Nephron progenitor cell (in vitro differentiated cells): ENCODE results near the gene CPZ.

Experiments used
- DNase-seq: peaks from one replicate; pipeline ENCODE4 v3.0.0; 2021
- H3K27ac Mint-ChIP-seq: 2 replicates; pipeline ENCODE4 v1.8.0; 2021; ENCODE audit warnings: mild to moderate bottlenecking, moderate library complexity, mixed read lengths
- H3K27me3 Mint-ChIP-seq: 2 replicates; pipeline ENCODE4 v1.8.0; 2021; ENCODE audit warnings: mild to moderate bottlenecking, low read depth, mixed read lengths; ENCODE audit not compliant: poor library complexity
- H3K36me3 Mint-ChIP-seq: 2 replicates; pipeline ENCODE4 v1.8.0; 2021; ENCODE audit warnings: low read depth, mixed read lengths
- H3K4me1 Mint-ChIP-seq: 2 replicates; pipeline ENCODE4 v1.8.0; 2021; ENCODE audit warnings: mixed read lengths
- H3K4me3 Mint-ChIP-seq: 2 replicates; pipeline ENCODE4 v1.8.0; 2021; ENCODE audit warnings: mild to moderate bottlenecking, moderate library complexity, mixed read lengths
- H3K9me3 Mint-ChIP-seq: 2 replicates; pipeline ENCODE4 v1.8.0; 2021; ENCODE audit warnings: mild to moderate bottlenecking, moderate library complexity, mixed read lengths
- CTCF ChIP-seq: fragments of 200-600 bp; sonication (generic); IDR thresholded peaks from 2 replicates; pipeline ENCODE4 v1.5.0; 2021; ENCODE audit warnings: antibody characterized with exemption

The CPZ gene

GRCh38 chr4:8588196-8588470 is 4.4 kb upstream of the CPZ start:
- TF ChIP-seq CTCF, result no peak
- no peaks in the 10 kb centered on the region for H3K9me3 Mint-ChIP-seq
- H3K4me1 Mint-ChIP-seq, result peaks cover 30% of the 10 kb centered on the region
- peaks cover 89% of the 10 kb centered on the region for H3K27me3 Mint-ChIP-seq
- no peaks in the 10 kb centered on the region for H3K36me3 Mint-ChIP-seq
- H3K4me3 Mint-ChIP-seq, result no peak overlapping the region
- DNase-seq, result no peak
- H3K27ac Mint-ChIP-seq, result no peak overlapping the region

GRCh38 chr4:8589336-8589735 is 3.2 kb upstream of the CPZ start:
- Mint-ChIP-seq H3K4me1 (peaks cover 41% of the 10 kb centered on the region), H3K27ac (no peak overlapping the region), H3K4me3 (no peak overlapping the region), H3K27me3 (peaks cover 90% of the 10 kb centered on the region), H3K36me3 (no peaks in the 10 kb centered on the region), H3K9me3 (no peaks in the 10 kb centered on the region)
- DNase-seq, result no peak
- no peak for TF ChIP-seq CTCF

- Mint-ChIP-seq H3K9me3 (no peaks in the 10 kb centered on the region), H3K27ac (peak overlapping the region; percentile 4), H3K27me3 (peaks cover 86% of the 10 kb centered on the region), H3K4me3 (no peak overlapping the region), H3K4me1 (peaks cover 44% of the 10 kb centered on the region), H3K36me3 (no peaks in the 10 kb centered on the region)
- no peak for DNase-seq
- TF ChIP-seq CTCF, result no peak
Measured at GRCh38 chr4:8589823-8590545, 2.6 kb upstream of the CPZ start.

- no peak for TF ChIP-seq CTCF
- H3K27ac Mint-ChIP-seq, result peak overlapping the region; percentile 4
- peaks cover 81% of the 10 kb centered on the region for H3K27me3 Mint-ChIP-seq
- H3K36me3 Mint-ChIP-seq, result no peaks in the 10 kb centered on the region
- peaks cover 44% of the 10 kb centered on the region for H3K4me1 Mint-ChIP-seq
- no peak for DNase-seq
- no peak overlapping the region for H3K4me3 Mint-ChIP-seq
- no peaks in the 10 kb centered on the region for H3K9me3 Mint-ChIP-seq
Measured at GRCh38 chr4:8590546-8590880, 2.1 kb upstream of the CPZ start.

GRCh38 chr4:8591114-8591513 is 1.5 kb upstream of the CPZ start:
- peaks cover 44% of the 10 kb centered on the region for H3K4me1 Mint-ChIP-seq
- H3K27ac Mint-ChIP-seq, result no peak overlapping the region
- no peaks in the 10 kb centered on the region for H3K9me3 Mint-ChIP-seq
- H3K4me3 Mint-ChIP-seq, result no peak overlapping the region
- no peak for TF ChIP-seq CTCF
- DNase-seq, result no peak
- H3K27me3 Mint-ChIP-seq, result peaks cover 75% of the 10 kb centered on the region
- H3K36me3 Mint-ChIP-seq, result no peaks in the 10 kb centered on the region

- Mint-ChIP-seq H3K4me3 (peak overlapping the region; percentile 28), H3K27me3 (peaks cover 68% of the 10 kb centered on the region), H3K4me1 (peaks cover 39% of the 10 kb centered on the region), H3K9me3 (no peaks in the 10 kb centered on the region), H3K27ac (no peak overlapping the region), H3K36me3 (no peaks in the 10 kb centered on the region)
- no peak for DNase-seq
- TF ChIP-seq CTCF, result no peak
Measured at GRCh38 chr4:8591626-8592365, 769 bp upstream of the CPZ start.
